HG02798 (cell line): Measurements from ENCODE around the gene MAP3K2.
A peak's percentile ranks its signal among the peaks of the same experiment; 100 is the strongest.

Experiments
- ATAC-seq: cut with Tn5 transposase; IDR thresholded peaks from one replicate; pipeline ENCODE4 v1.9.1; 2021; ENCODE audit warnings: mild to moderate bottlenecking; ENCODE audit not compliant: unreplicated experiment, poor library complexity

MAP3K2 gene

GRCh38 chr2:127310980-127311379, 76.8 kb downstream of the MAP3K2 start:
- ATAC-seq, result no peak

GRCh38 chr2:127309468-127309867, 78.3 kb downstream of the MAP3K2 start:
- ATAC-seq, result no peak

DNA sequence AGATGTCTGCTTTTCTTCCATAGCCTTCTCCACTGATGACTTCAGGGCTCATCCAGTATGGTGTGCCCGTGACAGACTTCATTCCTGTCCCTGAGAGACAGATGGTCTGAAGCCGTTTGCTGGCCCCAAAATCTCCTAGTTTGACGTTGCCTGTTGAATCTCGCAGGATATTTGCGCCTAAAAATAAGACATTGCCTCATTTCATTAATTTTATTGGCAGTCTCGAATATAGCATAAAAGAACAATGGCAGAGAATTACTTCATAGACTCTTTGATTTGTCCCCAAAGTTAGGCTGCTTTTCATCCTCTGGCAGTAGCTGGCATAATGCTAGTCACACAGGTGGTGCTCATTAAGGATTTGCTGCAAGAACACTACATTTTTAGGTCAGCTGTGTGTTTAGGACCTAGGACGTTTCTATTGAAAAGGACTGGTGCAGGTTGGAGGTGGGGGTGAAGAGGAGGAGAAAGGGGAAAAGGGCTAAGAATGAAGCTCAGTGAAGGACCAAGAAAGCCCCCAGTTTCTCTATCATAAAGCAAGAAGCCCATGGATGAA, 79.1 kb downstream of the MAP3K2 start:
- no peak for ATAC-seq

DNA sequence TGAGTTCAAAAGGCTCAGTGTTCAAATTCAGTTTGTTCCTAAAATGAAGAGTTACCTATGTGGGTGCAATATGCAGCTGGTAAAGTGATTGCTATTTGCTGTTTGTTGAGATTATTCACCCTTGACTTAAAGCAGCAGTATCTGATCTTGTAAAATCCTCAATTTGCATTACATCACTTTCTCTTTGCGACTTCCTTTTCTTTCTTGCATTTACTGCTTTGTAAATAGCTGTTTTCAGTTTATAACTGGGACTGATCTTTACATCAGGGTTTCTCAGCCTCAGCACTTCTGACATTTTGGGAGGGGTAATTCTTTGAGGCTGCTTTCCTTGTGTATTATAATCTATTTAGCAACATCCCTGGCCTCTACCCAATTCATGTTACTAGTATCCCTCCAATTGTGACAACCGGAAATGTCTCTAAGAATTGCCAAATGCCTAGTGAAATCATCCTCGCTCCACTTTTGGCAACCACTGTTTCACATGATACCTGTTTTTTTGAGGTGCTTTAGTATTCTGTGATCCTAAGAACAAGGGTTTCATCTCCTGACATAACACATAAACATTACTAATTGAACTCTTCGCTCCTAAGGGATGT, 81.7 kb downstream of the MAP3K2 start:
- ATAC-seq, result no peak

DNA sequence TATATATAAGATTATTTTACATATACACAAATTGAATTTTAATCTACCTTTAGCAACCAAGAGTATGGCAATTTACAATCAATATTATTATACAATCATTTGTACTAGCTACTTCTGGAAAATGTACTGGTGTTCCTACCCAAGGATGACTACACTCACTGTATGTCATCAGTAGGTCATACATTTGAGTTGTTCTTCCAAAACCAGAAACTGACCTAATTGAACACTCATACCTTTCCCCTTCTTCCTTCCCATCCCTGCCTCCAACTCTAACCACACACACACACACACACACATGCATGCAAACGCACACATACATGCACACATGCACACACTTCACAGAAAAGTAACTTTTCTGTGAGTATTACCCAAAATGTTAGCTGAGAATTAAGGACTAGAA, 85.6 kb downstream of the MAP3K2 start:
- no peak for ATAC-seq

DNA sequence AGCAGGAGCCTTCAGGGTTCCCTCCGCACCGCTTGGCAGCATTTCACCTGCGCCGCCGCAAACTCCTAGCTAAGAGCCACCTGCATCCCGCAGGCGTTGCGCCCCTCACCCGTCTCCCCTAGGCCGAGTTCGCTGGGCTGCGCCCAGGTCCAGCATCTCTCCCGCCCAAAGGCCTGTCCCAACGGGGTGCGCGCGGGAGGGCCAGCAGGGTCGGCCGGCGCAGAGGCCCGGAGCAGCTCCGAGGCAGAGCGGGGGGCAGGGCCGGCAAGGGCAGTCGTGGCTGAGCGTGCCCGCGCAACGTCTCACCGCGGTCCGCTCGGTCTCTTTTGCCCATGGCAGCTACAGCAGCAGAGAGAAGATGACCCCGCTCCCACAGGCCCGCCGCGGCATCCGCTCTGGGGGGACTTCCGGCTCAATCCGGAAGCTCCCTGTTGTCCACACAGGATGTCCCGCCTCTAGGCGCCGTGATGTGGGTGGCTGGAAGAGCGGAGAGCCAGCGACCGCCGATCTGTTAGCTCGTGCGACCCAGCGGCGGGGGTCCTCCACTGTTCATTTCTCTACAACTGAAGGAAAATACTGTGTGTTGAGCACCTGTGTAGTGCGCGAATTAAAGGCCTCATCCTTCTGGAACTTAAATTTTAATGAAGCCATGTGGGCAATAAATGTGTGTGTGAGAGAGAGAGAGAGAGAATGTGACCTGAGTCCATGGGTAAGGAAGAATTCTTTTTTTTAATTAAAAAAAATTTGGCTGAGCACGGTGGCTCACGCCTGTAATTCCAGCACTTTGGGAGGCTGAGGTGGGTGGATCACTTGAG, 93.8 kb downstream of the MAP3K2 start, which contains the start of gene ERCC3:
TSS of gene ERCC3 (minus strand) at position 397 of the 815 bp plus-strand sequence. CDS start at position 334, 63 bp downstream.
- peak; percentile 100 for ATAC-seq

GRCh38 chr2:127293386-127293747, 94.4 kb downstream of the MAP3K2 start:
- ATAC-seq, result peak; percentile 2

DNA sequence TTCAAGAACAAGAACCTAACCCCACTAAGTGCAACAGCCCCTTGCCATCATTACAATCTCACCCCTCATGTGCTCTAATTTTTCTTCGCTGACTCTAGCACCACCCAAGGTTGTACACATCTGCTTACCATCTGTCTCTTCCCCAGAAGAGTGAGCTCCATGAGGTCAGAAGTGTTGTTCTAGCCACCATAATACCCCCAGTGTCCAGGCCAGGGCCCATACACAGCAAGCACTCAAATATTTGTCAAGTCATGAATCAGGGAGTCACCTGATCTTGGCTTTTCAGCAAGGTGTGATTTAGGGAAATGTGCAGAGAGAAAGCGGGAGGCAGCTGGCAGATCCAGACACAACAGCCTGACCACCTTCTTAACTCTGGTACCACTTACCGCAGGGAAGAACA, 99.5 kb downstream of the MAP3K2 start:
- no peak for ATAC-seq

- ATAC-seq, result no peak
Measured at GRCh38 chr2:127283275-127283674, 104.5 kb downstream of the MAP3K2 start.

DNA sequence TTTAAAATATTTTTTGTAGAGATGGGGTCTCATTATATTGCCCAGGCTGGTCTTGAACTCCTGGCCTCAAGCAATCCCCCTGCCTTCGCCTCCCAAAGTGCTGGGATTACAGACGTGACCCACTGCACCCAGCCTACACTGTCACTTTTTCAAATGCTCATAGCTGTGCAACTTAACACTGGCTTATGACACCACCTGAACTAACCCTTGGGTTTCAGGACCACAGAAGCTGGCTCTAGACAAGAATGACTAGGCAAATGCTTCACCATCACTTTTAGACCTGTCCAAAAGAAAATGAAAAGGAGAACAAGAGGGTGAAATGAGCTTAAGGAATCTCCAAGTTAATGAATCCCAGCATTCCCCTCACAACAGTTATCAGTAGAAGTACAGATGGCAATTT, 107.1 kb downstream of the MAP3K2 start:
- no peak for ATAC-seq

- no peak for ATAC-seq
Measured at GRCh38 chr2:127279781-127280180, 108.0 kb downstream of the MAP3K2 start.

- ATAC-seq, result no peak
Measured at GRCh38 chr2:127278959-127279358, 108.8 kb downstream of the MAP3K2 start.

GRCh38 chr2:127277028-127277427, 110.7 kb downstream of the MAP3K2 start:
- peak; percentile 85 for ATAC-seq

- no peak for ATAC-seq
Measured at GRCh38 chr2:127275789-127276188, 112.0 kb downstream of the MAP3K2 start.

DNA sequence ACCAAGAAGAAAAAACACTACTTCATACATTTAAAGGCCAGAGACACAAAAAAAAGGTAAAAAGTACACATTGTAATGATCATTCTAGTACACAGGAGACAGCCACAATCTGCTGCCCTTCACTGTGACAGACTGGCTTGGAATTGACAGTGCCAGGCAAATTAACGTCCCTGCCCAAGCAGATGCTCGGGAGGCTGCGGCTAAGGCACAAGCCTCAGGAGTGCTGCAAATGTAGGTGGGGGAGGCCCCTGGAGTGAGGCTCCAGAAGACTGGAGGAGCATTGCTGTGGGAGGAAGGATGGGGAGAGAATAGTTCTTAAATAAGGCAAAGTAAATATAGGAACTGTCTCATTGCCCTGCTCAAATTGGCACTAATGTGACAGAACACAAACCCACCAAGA, 112.4 kb downstream of the MAP3K2 start:
- no peak for ATAC-seq

GRCh38 chr2:127270663-127271062, 117.1 kb downstream of the MAP3K2 start:
- no peak for ATAC-seq

GRCh38 chr2:127261804-127262406, 125.9 kb downstream of the MAP3K2 start:
- ATAC-seq, result no peak

- no peak for ATAC-seq
Measured at GRCh38 chr2:127259355-127259754, 128.4 kb downstream of the MAP3K2 start.

DNA sequence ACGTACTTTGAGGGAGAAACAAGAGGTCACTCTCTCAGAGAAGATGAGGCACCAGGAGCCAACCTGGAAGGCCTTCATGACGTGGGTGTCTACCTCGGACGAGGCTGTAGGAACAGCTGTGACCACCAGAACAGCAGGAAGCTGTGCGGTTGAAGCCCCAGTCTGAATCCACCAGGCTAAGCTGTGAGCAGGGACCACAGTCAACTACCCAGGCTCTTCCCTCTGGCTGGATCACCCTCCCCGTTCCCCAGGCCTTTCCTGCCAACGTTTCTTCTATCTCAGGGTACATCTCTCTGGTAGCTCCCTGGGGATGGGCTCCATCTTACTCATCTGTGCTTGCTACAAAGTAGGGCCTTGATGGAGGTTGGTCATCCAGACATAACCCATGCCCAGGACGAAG, 130.9 kb downstream of the MAP3K2 start:
- no peak for ATAC-seq

GRCh38 chr2:127256381-127256780, 131.4 kb downstream of the MAP3K2 start:
- no peak for ATAC-seq

GRCh38 chr2:127255721-127256120, 132.1 kb downstream of the MAP3K2 start:
- no peak for ATAC-seq
